Activated CD8-positive, alpha-beta memory T cell treated with anti-CD3 and anti-CD28 coated beads for 24 hours (primary cell): Measurements from ENCODE around the gene EPB41.
"Not testable (repeated sequence)": the region's sequence is repeated elsewhere in the genome, so short reads cannot be mapped to it uniquely, and the experiment has no call there.

Experiments
- DNase-seq: peaks from one replicate; pipeline ENCODE4 v3.0.0-alpha.2; 2020

EPB41 gene

DNA sequence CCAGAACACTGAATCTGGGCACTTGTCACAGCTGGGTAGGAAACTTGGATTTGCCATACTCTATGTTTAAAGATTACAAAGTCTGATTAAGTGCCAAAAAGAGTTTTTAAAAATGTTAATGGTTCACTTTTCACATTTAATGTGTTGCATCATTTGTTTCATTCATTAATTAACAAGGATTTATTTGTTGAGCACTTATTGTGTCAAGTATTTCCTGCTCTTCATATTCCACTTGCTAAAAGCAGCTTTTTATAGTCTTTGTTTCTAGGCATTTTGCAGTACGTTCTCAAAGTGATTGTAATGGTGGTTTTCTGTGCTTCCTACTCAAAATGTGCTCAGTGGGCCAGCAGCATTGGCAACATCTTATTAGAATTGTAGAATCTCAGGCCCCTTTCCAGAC lies 68.7 kb downstream of the EPB41 start:
- DNase-seq: no peak

DNA sequence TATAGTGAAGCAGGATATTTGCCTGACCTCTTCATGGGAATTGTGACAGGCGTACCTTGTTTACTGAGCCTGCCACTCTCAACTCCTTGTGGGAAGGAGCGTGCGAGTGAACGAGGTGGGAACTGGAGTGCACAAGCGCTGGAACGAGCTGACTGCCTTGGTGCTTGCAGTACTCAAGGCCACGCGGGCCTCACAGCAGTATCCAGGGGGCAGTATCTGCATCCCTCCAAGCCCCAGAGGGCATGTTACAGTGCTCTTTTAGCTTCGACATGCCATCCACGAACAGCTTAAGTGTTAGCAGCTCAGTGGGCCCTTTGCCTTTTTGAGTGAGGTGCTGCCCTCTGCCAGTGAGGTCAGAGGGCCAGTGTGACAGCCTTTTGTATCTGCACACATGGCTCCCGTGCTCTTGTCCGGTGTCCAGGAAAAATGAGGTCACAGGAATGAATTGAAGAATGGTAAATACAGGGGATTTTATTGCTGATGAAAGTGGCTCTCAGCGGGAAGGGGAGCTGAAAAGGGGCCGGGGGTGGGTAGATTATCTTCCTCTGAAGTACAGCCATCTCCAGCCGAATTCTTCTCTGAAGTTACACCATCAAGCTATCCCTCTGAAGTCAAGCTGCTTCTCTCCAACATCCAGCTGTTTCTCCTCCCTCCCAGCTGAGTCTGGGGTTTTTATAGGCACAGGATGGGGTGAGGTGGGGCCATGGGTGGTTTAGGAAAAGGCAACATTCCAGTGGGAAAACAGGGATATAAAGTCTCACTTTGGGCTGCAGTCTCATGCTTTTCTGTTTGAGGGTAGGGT lies 69.3 kb downstream of the EPB41 start:
- no peak for DNase-seq

DNA sequence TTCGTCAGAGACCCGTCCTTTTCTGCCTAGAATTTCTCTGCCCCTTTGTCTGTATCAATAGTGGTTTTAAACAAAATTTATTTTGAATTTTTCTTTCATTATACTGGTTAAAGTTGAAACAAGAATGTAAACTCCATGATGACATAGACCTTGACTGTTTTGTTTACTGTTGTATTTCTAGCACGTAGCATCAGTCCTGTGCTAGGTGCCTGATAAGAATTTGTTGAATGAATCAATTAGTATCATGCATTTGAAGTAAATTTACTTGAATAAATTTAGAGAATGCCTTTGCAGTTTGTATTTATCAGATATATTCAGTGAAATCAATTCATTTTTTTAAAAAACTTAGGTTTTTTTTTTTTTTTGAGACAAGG lies 69.9 kb downstream of the EPB41 start:
- no peak for DNase-seq

DNA sequence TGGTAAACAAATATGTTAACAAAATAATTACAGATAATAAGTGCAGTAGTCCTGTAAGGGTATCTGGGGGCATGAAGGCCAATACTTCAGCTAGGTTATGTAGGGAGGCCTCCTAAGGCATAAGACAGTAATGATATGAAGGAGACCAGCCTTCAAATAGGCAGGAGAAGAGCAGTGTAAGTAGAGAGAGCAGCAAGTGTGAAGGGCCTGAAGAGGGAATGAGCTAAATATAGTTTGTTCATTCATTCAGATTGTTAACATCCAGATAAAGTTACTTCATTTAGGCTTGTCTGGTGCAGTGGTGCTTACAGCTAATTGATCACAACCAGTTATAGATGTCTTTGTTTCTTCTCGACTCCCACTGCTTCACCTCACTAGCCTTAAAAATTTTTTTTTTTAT lies 71.1 kb downstream of the EPB41 start:
- no peak for DNase-seq

DNA sequence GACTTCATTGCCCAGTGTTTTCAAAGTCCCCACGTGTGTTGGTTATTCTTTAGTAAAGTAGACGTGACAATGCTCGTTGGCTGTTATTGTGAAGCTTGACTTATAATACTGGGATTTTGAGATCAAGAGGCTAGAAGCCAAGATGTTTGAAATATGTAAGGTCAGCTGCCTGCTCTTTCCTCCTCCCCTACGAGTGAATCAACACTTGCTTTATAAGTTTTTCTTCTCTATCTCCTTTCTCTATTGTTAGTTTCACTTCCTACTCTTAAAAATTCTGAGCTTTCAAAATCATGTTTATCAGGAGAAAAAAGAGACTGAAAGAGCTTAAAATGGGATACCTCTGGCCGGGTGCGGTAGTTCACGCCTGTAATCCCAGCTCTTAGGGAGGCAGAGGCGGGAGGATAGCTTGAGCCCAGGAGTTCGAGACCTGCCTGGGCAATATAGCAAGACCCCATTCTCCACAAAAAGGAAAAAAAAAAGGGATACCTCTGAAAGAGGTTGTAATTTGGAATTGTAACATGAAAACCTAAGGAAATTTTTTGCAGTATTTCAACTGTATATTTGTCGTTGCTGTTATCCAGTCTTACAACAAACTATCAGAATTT lies 72.0 kb downstream of the EPB41 start:
- DNase-seq: no peak

DNA sequence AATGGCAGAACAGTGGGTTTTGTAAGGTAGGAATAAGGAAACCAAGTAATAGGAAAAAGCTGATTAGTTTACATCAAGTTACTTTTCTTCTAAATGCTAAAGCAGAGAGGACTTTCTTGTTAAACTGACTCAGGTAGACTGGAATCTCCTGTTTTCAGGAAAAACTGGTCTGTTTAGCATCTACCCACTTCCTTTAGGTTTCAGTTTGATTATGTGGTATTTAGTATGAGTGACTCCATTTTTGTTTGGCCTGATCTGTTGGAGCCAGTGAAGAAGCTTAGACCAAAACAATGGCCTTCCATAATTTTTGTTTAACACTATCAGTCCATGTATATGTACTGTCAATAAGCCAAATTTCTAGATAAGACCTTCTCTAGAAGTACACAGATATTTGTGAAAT lies 88.4 kb downstream of the EPB41 start:
- no peak for DNase-seq

DNA sequence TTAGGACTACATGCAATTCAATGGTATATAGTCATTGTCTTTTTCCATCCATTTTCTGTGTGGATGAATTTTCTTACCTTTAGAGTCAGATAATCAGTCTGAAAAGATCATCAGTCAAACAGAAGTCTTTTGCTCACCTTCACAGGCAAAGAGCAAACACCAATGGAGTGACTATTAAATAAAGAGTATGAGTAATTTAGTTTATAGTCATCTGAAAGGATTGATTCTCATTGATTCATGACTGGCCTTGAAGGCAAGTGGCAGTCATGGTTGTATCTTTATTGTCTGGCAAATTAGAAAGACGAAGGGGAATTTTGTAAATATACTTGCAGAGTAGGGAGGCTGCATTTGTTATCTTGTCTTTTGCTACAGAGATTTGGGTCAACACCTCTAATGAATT lies 89.9 kb downstream of the EPB41 start:
- no peak for DNase-seq

DNA sequence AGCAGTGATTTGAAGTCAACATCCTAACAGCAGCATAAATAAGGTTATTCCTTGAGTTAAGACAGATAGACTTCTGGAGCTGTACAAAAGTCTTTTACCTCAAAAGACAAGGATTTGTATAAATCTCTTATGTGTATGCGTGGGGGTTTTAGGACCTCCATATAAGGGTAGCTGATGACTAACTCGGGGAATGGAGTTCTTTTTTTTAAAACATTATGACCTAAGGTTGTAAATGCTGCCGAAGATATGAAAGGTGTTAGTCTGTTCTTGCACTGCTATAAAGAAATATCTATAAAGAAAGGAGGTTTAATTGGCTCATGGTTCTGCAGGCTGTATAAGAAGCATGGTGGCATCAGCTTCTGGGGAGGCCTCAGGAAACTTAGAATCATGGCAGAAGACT lies 90.4 kb downstream of the EPB41 start:
- no peak for DNase-seq

DNA sequence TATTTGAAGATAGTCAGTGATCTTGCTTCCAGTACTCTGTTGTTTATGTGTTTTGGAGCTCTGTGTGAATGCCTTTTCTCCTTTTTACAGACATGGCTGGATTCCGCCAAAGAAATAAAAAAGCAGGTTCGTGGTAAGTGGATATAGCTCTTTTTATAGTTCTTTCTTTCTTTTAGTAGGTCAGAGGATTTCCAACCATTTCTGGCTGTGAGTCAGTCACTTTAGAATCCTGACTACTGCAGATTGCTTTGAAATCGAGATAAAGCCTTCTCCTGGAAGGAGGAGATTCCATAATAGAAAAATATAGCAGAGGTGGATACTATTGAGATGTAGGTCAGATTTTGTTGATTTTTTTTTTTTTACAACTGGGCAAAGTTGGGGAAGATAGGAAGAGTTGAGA lies 97.4 kb downstream of the EPB41 start:
- no peak for DNase-seq

DNA sequence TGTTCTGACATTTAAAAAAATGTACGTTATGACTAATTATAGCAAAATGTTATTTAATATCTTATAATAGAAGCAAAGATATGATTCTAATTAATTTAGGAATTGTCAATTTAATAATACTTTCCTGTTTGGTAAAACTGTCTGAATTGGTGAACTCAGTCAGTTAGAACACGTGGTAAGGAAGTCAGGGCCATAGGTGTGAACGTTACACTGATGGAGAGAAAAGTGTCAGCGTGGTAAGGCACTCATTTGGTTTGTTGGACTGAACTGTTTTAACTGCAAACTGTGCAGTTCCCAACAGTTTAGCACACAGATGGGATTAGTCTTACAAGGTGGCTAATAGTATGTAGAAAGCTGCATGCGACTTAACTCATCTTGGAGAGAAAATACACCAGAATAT lies 102.9 kb downstream of the EPB41 start:
- DNase-seq: no peak

DNA sequence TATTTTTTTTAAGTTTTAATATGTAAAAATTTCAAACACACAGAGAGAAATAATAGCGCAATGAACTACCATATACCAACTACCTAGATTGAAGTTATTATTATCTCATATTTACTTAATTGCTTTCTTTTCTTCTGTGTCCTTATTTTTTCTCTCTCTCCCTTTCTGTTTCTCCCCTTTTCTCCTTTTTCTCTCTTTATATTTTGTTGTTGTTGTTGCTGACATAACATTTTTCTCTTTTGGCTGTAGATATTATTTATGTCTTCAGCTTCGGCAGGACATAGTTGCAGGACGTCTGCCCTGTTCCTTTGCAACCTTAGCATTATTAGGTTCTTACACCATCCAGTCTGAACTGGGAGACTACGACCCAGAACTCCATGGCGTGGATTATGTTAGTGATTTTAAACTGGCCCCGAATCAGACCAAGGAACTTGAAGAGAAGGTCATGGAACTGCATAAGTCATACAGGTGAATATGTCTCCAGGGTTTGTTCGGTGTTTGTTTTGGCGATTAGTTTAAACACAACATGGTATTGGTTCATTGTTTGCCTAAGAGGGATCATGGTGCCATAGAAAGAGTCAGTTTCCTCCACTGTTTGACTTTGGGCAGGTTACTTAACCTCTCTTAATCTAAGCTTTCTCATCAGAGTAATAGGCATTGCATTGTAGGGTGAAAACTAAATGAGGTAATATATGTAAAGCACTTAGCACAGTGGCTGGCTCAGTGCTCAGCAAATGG lies 103.8 kb downstream of the EPB41 start:
- DNase-seq: no peak

DNA sequence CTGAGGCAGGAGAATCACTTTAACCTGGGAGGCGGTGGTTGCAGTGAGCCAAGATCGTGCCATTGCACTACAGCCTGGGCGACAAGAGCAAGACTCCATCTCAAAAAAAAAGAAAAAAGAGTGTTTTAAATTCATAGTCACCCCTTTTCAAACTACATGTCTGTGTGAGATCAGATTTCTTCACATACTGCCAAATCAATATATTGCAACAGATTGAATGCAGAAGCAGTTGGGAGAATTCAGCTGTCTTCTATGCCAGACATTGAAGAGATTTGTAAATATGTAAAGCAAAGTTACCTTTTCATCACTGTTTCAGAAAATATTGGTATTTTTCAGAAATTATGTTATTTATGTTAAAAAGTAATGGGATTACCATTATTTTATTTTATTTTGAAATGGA lies 108.3 kb downstream of the EPB41 start:
- DNase-seq: no peak

DNA sequence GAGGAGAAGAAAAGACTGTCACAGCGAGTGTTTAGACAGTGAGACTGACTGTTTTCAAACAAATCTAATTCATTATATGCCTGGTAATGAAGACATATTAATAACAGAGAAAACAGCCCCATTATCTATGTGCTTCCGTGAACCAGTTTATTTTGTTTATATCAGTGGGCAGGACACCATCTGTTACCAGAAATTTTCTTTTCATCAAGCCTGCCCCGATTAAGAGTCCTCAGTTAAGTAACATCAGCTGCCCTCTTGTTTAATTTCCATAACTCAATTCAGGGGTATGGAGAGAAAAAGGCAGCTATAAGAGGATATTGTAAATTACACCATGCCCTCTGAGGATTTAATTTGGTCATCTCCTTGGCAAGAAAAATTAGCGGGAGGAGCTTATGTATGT lies 115.3 kb downstream of the EPB41 start:
- DNase-seq: no peak

DNA sequence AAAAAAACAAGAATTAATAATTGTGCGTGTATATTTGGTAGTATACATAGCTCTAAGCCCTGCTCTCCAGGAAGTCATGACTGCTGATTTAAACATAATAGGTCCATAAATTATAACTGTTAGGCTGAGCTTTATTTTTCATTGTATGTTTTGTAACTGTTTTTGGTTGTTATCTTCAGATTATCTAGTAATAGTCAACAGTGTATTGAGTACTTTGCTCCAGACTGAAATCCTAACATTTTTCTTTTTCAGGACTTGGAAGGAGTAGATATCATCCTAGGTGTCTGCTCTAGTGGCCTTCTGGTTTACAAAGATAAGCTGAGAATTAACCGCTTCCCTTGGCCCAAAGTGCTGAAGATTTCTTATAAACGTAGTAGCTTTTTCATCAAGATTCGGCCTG lies 118.5 kb downstream of the EPB41 start:
- DNase-seq: no peak

DNA sequence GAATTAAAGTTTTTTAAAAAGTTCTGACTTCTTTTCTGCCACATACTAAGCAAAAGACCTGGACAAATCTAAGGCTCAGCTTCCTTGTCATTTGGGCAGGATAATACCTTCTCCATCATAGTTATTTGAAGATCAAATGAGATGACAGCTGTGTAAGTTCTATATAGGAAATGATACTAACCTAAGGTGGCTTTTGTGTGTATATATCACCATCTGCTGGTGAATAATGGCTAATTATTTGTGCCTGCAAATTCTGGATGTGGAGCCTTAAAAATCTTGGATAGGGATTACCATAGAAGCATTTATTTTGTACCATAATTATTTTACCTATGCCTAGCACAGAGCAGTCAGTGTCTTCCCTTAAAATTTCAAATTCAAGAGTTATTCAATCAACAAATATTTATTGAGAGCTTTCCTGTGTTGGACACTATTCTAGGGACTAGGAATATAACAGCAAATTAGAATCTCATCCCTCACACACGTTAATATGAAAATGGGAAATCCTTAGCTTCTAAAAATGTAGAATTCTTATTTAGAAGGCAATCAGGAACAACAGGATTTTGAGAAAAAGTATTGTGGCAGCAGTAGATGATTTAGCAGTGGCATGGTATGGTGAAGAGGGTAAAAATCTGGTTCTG lies 119.6 kb downstream of the EPB41 start:
- no peak for DNase-seq

DNA sequence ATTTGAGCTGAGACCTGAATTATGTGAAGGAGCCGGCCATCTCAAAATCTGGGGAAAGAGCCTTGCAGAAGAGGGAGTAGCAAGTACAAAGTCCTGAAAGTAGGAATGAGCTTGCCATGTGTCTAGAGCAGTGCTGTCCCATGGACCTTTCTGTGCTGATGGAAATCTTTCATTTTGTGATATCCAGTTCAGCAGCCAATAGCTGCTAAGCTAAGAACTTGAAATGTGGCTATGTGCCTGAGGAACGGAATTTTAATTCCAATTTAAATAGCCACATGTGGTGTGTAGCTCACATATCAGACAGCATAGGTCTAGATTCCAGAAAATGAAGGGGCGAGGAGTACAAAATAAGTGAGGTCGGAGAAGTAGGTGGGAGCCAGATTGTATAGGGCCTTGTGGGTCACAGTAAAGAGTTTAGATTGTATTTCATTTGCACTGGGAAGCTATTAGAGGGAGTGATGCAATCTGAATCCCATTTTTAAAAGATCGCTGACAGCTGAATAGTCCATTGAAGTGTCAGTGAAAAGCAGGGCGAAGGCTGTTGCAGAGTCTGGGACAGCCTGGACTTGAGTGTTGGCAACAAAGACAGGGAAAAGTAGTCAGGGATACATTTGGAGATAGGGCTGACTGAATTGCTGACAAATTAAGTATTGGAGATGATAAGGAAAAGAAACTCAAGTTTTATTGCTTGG lies 129.1 kb downstream of the EPB41 start:
- no peak for DNase-seq

DNA sequence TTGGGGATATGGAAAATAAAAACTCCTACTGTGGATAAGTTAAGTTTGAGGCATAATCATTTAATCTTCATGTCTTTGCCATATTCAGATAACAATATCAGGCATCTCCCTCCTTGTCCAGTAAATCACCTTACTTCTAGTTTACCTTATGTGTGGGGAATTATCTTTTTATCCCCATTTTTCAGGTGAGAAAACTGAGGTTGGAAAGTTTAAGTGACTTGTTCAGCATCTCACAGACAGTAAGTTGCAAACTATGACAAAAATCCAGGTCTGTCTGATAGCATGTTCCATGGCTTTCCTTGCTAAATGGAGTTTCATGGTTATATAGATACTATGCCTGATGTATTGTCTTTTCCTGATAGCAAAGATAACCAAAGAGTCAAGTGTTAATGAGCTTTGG lies 129.6 kb downstream of the EPB41 start:
- no peak for DNase-seq

DNA sequence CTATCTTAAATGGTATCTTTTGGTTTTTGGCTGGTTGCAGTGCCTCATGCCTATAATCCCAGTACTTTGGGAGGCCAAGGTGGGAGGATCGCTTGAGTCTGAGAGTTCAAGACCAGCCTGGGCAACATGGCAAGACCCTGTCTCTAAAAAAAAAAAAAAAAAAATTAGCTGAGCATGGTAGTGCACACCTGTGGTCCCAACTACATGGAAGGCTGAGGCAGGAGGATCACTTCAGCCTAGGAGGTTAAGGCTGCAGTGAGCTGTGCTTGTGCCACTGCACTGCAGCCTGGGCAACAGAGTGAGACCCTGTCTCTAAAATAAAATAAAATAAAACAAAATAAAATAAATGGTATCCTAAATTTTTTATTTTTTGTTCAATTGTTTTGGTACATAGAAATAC lies 131.3 kb downstream of the EPB41 start:
- DNase-seq: not testable (repeated sequence)

DNA sequence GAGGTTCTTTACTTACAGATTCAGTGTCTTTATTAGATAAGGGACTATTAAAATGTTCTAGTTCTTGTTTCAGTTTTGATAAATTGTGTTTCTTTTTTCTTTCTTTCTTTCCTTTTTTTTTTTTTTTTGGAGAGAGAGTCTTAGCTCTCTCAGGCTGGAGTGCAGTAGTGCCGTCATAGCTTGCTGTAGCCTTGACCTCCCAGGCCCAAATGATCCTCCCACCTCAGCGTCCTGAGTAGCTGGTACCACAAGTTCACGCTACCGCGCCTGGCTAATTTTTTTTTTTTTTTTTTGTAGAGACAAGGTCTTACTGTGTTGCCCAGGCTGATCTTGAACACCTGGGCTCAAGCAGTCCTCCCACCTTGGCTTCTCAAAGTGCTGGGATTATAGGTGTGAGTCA lies 132.8 kb downstream of the EPB41 start:
- DNase-seq: no peak

DNA sequence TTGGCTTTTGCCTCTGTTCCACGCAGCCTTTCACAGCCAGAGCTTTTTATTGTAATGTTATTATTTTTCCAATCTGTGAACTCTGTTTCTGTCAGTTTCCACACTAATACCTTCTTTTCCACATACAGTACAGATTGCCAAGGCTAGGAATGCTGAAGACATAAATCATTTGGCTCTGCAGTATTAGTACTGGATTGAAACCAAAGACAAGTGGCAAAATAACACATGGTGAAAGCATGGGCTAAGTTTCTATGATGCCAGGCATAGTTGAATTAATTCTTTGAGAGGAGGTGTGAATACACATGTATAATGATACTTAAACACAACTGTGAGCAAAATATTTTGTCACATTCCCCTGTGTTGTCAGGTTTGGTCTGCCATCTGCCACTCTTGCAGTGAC lies 135.8 kb downstream of the EPB41 start:
- no peak for DNase-seq

DNA sequence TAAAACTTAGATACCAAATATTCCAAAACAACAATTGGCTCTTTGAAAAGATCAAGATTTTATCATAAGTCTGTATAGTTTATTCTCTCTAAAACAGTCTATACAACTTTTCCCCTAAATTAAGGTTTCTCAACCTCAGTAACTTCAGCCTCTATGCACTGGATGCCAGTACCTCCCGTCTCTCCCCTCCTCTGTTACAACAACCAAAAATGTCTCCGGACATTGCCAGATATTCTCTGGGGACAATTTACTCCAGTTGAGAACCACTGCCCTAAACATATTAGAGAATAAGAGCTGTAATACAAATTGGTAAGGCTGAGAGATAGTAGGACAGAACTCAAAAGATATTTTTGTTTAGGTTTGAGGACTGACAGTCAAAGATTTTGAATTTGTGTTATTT lies 137.7 kb downstream of the EPB41 start:
- no peak for DNase-seq

DNA sequence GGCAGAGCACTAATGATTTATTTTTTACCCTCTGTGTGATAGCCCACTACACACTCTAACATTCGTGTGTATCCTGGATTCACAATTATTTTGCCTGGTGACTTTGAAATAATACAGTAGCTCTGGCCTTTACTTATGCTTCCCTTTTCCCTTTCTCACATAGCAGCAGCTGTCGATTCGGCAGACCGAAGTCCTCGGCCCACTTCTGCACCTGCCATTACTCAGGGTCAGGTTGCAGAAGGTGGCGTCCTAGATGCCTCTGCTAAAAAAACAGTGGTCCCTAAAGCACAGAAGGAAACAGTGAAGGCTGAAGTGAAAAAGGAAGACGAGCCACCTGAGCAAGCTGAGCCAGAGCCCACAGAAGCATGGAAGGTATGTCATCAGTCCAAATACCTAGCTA lies 138.6 kb downstream of the EPB41 start:
- DNase-seq: no peak

DNA sequence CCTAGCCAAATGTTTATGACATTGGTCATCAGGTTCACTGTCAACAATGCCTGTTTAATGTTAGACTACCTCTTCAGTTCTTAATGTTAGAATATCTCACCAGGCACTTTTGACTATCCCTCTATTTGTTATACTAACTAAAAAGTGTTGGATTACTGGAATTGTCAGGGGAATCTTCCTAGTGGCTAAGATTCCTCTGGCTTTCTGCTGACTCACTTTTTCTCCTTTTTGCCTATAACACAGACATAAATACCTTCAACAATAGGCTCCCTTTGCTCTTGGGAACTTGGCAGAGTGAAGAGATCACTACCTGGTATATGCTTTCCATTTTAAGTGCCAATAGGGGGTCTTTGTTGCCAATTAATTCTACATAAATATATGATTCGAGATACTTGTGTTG lies 140.8 kb downstream of the EPB41 start:
- no peak for DNase-seq
